HepG2 (cell line): Measurements from ENCODE around the gene GLS2. TPM values are rescaled to one million over a fixed set of nuclear protein-coding genes. Genes with fewer than 3 reads are reported as not detected.

ENCODE experiments used
- ATF4 ChIP-seq, 2 experiments: fragments of 450-650 bp in 1 of 2; sonication (generic) in 1 of 2; formaldehyde crosslinking; IDR thresholded peaks; 2 replicates each; pipeline versions ENCODE4 v1.5.0 to v1.8.0; 2020 to 2022; ENCODE audit warnings: mild to moderate bottlenecking in 1 of 2, missing genetic modification reagents in 1 of 2
- CERS6 ChIP-seq: sonication (generic); formaldehyde crosslinking; IDR thresholded peaks from 2 replicates; pipeline ENCODE4 v1.5.0; 2020; ENCODE audit warnings: missing genetic modification reagents
- ELF3 ChIP-seq: IDR thresholded peaks from 2 replicates; pipeline ENCODE4 v1.6.1; 2016; ENCODE audit warnings: missing genetic modification reagents, missing compliant biosample characterization
- HES4 ChIP-seq: sonication (generic); formaldehyde crosslinking; IDR thresholded peaks from 2 replicates; pipeline ENCODE4 v1.9.0; 2021; ENCODE audit warnings: mild to moderate bottlenecking, missing genetic modification reagents, borderline replicate concordance
- RFX5 ChIP-seq: IDR thresholded peaks from 2 replicates; pipeline ENCODE4 v1.6.1; 2011; ENCODE audit warnings: low read depth, low read length, improper control_type of control experiment
- SALL1 ChIP-seq: sonication (generic); formaldehyde crosslinking; IDR thresholded peaks from 2 replicates; pipeline ENCODE4 v1.8.0; 2022; ENCODE audit warnings: mild to moderate bottlenecking, missing genetic modification reagents
- SP4 ChIP-seq: sonication (generic); formaldehyde crosslinking; IDR thresholded peaks from 2 replicates; pipeline ENCODE4 v1.8.1; 2023; ENCODE audit warnings: mild to moderate bottlenecking, missing genetic modification reagents
- ZNF30 ChIP-seq: sonication (generic); formaldehyde crosslinking; IDR thresholded peaks from 2 replicates; pipeline ENCODE4 v1.5.0; 2020; ENCODE audit warnings: mild to moderate bottlenecking, missing genetic modification reagents
- ZNF431 ChIP-seq: sonication (generic); formaldehyde crosslinking; IDR thresholded peaks from 2 replicates; pipeline ENCODE4 v1.9.0; 2022; ENCODE audit warnings: missing genetic modification reagents, low read depth, mild to moderate bottlenecking, borderline replicate concordance
- polyA plus RNA-seq, 8 experiments: library from polyadenylated mRNA; depleted of rRNA in 3 of 8; stranded (reverse) in 7 of 8; unstranded in 1 of 8; fragments of >200 nt; fragmentation: Illumina TruSeq in 4 of 8; extraction: Trizol in 4 of 8; gene quantifications; 2 replicates each; pipeline versions ENCODE4 v1.2.1 to v1.2.3, GENCODE V29; 2011 to 2016; ENCODE audit warnings: low read depth in 4 of 8, missing spikeins in 1 of 8, mixed read lengths in 1 of 8; ENCODE audit not compliant: insufficient read depth in 1 of 8
- total RNA-seq, 5 experiments: library from RNA; depleted of rRNA; stranded (reverse); fragments of >200 nt; fragmentation: Illumina TruSeq; extraction: Trizol; gene quantifications; 2 replicates each; pipeline ENCODE4 v1.2.3, GENCODE V29; 2016; ENCODE audit warnings: low read depth in 1 of 5
- TF ChIP-seq, protein P1 (sequence below), 2 experiments: fragments of 450-650 bp in 1 of 2; sonication (generic) in 1 of 2; formaldehyde crosslinking in 1 of 2; IDR thresholded peaks; 2 replicates each; pipeline versions ENCODE4 v1.6.1 to v1.8.0; 2016 to 2022; ENCODE audit warnings: antibody characterized with exemption in 1 of 2, mild to moderate bottlenecking in 1 of 2, missing genetic modification reagents in 1 of 2
- TF ChIP-seq, protein P2 (sequence below): sonication (generic); formaldehyde crosslinking; IDR thresholded peaks from 2 replicates; pipeline ENCODE4 v1.4.0; 2020; ENCODE audit warnings: missing genetic modification reagents
- TF ChIP-seq, protein P3 (sequence below): sonication (generic); formaldehyde crosslinking; IDR thresholded peaks from 2 replicates; pipeline ENCODE4 v1.4.0; 2020; ENCODE audit warnings: low read depth, mild to moderate bottlenecking, missing genetic modification reagents

The GLS2 gene
- total and polyA plus RNA-seq, 2 of the 13 experiments (the other 11 are each of a cell fraction or from before 2014, with no cell fraction given), result 8.6 to 12.2 TPM

GRCh38 chr12:56487448-56488040 is 417 bp downstream of the GLS2 start (continued):
- TF ChIP-seq, protein P1, sequence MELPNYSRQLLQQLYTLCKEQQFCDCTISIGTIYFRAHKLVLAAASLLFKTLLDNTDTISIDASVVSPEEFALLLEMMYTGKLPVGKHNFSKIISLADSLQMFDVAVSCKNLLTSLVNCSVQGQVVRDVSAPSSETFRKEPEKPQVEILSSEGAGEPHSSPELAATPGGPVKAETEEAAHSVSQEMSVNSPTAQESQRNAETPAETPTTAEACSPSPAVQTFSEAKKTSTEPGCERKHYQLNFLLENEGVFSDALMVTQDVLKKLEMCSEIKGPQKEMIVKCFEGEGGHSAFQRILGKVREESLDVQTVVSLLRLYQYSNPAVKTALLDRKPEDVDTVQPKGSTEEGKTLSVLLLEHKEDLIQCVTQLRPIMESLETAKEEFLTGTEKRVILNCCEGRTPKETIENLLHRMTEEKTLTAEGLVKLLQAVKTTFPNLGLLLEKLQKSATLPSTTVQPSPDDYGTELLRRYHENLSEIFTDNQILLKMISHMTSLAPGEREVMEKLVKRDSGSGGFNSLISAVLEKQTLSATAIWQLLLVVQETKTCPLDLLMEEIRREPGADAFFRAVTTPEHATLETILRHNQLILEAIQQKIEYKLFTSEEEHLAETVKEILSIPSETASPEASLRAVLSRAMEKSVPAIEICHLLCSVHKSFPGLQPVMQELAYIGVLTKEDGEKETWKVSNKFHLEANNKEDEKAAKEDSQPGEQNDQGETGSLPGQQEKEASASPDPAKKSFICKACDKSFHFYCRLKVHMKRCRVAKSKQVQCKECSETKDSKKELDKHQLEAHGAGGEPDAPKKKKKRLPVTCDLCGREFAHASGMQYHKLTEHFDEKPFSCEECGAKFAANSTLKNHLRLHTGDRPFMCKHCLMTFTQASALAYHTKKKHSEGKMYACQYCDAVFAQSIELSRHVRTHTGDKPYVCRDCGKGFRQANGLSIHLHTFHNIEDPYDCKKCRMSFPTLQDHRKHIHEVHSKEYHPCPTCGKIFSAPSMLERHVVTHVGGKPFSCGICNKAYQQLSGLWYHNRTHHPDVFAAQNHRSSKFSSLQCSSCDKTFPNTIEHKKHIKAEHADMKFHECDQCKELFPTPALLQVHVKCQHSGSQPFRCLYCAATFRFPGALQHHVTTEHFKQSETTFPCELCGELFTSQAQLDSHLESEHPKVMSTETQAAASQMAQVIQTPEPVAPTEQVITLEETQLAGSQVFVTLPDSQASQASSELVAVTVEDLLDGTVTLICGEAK (IDR thresholded peaks at IDR 0.05), result no peak
- TF ChIP-seq, protein P1 (CRISPR knock-in tag; IDR thresholded peaks at IDR 0.05), result no peak
- no peak for TF ChIP-seq SP4 (CRISPR knock-in tag)
- no peak; the same call in 1 of the 2 replicates for TF ChIP-seq SALL1
- TF ChIP-seq ZNF431 (CRISPR knock-in tag), result no peak
- no peak for TF ChIP-seq HES4 (CRISPR knock-in tag)
- no peak for TF ChIP-seq ATF4 (CRISPR knock-in tag; IDR thresholded peaks at IDR 0.05)
- TF ChIP-seq ELF3, result no peak
- no peak for TF ChIP-seq ZNF30 (CRISPR knock-in tag)
- TF ChIP-seq, protein P2, sequence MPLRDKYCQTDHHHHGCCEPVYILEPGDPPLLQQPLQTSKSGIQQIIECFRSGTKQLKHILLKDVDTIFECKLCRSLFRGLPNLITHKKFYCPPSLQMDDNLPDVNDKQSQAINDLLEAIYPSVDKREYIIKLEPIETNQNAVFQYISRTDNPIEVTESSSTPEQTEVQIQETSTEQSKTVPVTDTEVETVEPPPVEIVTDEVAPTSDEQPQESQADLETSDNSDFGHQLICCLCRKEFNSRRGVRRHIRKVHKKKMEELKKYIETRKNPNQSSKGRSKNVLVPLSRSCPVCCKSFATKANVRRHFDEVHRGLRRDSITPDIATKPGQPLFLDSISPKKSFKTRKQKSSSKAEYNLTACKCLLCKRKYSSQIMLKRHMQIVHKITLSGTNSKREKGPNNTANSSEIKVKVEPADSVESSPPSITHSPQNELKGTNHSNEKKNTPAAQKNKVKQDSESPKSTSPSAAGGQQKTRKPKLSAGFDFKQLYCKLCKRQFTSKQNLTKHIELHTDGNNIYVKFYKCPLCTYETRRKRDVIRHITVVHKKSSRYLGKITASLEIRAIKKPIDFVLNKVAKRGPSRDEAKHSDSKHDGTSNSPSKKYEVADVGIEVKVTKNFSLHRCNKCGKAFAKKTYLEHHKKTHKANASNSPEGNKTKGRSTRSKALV, result peak; percentile 98
- TF ChIP-seq, protein P3, sequence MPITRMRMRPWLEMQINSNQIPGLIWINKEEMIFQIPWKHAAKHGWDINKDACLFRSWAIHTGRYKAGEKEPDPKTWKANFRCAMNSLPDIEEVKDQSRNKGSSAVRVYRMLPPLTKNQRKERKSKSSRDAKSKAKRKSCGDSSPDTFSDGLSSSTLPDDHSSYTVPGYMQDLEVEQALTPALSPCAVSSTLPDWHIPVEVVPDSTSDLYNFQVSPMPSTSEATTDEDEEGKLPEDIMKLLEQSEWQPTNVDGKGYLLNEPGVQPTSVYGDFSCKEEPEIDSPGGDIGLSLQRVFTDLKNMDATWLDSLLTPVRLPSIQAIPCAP (CRISPR knock-in tag), result no peak
- TF ChIP-seq RFX5, result no peak
- TF ChIP-seq CERS6 (CRISPR knock-in tag), result no peak
